ENCODE data around the gene AGMO.

DNA sequence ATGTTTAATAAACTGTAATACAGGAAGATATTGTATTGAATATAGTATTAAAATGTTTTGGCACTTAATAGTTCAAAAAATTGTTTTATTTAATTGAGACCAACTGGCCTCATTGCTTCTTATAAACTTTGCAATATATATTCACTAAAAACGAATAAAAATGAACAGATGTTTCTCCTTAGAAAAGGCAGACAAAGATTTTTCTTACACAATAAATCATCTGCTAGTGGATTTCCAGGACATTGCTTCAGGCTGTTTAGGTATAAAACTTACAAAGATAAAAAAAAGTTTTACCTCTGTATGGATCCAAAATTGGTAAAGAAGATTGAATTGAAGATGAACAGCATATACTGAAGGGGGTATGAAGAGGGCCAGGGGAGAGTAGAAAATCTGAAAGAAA is 143.6 kb downstream of the AGMO start:
- TF ChIP-seq CTCF (IDR thresholded peaks at IDR 0.05; ENCODE audit: poor library complexity) (no peak), EZH2phosphoT487 (IDR thresholded peaks at IDR 0.05; ENCODE audit: low read depth, severe bottlenecking, unreplicated experiment) (no peak)

Data from hepatocyte (in vitro differentiated cells).